Uterus (tissue), 2 donors: ENCODE data around the gene RNF141.

Experiments used
- POLR2A ChIP-seq, 2 donors: fragments of 450-650 bp; IDR thresholded peaks; one replicate each; pipeline ENCODE4 v1.6.1; 2016; ENCODE audit warnings: antibody characterized with exemption in 2 of 2, mild to moderate bottlenecking in 1 of 2, moderate library complexity in 1 of 2
- TF ChIP-seq, protein P1 (sequence below), 4 experiments: fragments of 200-600 bp in 2 of 4; fragments of 450-650 bp in 2 of 4; sonication (generic) in 2 of 4; IDR thresholded peaks; one replicate each; pipeline ENCODE4 v1.5.1; 2016 to 2019; ENCODE audit warnings: antibody characterized with exemption in 4 of 4, mild to moderate bottlenecking in 2 of 4, moderate library complexity in 1 of 4

DNA sequence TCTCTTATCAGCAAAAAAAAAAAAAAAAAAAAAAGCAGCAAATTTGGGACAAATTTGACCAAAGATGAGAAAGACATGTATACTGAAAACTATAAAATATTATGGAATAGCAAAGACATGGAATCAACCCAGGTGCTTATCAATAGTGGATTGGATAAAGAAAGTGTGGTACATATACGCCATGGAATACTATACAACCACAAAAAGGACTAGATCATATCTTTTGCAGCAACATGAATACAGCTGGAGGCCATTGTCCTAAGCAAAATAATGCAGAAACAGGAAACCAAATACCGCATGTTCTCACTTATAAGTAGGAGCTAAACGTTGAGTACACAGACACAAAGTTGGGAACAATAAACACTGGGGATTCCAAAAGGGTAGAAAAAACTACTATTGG, 1.8 kb upstream of the RNF141 start:
- no peak for TF ChIP-seq POLR2A (IDR thresholded peaks at IDR 0.05)
- TF ChIP-seq, protein P1, sequence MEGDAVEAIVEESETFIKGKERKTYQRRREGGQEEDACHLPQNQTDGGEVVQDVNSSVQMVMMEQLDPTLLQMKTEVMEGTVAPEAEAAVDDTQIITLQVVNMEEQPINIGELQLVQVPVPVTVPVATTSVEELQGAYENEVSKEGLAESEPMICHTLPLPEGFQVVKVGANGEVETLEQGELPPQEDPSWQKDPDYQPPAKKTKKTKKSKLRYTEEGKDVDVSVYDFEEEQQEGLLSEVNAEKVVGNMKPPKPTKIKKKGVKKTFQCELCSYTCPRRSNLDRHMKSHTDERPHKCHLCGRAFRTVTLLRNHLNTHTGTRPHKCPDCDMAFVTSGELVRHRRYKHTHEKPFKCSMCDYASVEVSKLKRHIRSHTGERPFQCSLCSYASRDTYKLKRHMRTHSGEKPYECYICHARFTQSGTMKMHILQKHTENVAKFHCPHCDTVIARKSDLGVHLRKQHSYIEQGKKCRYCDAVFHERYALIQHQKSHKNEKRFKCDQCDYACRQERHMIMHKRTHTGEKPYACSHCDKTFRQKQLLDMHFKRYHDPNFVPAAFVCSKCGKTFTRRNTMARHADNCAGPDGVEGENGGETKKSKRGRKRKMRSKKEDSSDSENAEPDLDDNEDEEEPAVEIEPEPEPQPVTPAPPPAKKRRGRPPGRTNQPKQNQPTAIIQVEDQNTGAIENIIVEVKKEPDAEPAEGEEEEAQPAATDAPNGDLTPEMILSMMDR (IDR thresholded peaks at IDR 0.05) = no peak
